ENCODE measurements around the gene VAT1L.

VAT1L gene

DNA sequence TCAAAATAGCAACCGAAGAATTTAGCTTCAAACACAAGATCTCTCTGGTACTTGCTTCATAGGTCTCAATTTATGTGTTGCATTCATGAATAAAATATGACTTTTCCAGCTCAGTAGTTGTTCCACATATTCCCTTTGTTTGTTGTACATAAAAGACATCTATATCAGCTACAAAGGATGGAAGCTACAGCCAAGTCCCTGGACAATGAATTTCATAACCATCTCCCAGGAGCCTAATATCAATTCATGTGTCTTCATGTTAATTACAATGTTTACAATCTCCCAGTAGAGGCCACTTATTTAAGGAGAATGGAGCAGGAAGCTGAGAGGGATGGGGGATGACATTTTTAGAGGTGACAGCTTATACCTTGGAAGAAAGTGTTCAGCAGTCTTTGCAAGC is 237.3 kb downstream of the VAT1L start:
- H3K36me3 ChIP-seq, result no peaks in the 10 kb centered on the region
- no peak overlapping the region for H3K4me3 ChIP-seq (ENCODE audit: low read depth in 1 of 2, low read length in 1 of 2)
- H3K27me3 ChIP-seq, result no peaks in the 10 kb centered on the region
- no peaks in the 10 kb centered on the region for H3K4me1 ChIP-seq (ENCODE audit: control insufficient read depth in 1 of 2, insufficient read depth in 1 of 2, low read depth in 1 of 2, low read length in 1 of 2)
- no peak overlapping the region for H3K27ac ChIP-seq
- no peaks in the 10 kb centered on the region for H3K9me3 ChIP-seq
- TF ChIP-seq, protein P1, sequence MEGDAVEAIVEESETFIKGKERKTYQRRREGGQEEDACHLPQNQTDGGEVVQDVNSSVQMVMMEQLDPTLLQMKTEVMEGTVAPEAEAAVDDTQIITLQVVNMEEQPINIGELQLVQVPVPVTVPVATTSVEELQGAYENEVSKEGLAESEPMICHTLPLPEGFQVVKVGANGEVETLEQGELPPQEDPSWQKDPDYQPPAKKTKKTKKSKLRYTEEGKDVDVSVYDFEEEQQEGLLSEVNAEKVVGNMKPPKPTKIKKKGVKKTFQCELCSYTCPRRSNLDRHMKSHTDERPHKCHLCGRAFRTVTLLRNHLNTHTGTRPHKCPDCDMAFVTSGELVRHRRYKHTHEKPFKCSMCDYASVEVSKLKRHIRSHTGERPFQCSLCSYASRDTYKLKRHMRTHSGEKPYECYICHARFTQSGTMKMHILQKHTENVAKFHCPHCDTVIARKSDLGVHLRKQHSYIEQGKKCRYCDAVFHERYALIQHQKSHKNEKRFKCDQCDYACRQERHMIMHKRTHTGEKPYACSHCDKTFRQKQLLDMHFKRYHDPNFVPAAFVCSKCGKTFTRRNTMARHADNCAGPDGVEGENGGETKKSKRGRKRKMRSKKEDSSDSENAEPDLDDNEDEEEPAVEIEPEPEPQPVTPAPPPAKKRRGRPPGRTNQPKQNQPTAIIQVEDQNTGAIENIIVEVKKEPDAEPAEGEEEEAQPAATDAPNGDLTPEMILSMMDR (IDR thresholded peaks at IDR 0.05), result no peak

DNA sequence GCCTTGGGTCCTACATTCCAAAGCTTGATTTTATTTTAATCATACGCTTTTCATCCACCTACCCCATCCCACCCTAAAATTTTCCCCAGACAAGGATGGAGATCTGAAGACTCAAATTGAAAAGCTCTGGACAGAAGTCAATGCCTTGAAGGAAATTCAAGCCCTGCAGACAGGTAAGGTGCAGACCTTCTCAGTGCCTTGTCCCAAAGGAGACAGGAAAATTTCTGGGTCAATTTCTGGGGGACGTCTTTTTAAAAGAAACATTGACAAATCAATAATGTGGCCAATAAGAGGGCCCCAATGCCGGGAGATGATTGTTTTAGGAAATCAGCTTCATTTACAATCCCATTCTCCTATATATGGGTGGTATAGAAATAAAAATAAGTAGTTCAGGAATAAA is 239.7 kb downstream of the VAT1L start:
- Histone ChIP-seq H3K36me3 (no peaks in the 10 kb centered on the region), H3K27ac (no peak overlapping the region), H3K9me3 (no peaks in the 10 kb centered on the region), H3K4me1 (ENCODE audit: control insufficient read depth in 1 of 2, insufficient read depth in 1 of 2, low read depth in 1 of 2, low read length in 1 of 2) (no peaks in the 10 kb centered on the region), H3K4me3 (ENCODE audit: low read depth in 1 of 2, low read length in 1 of 2) (no peak overlapping the region), H3K27me3 (no peaks in the 10 kb centered on the region)
- TF ChIP-seq, protein P1 (IDR thresholded peaks at IDR 0.05), result no peak
